Activated T-helper 2 cell treated with anti-CD3 and anti-CD28 coated beads, Interferon-gamma antibody, Interleukin-2, Interleukin-4, amounts not matched to agents 10 μg/mL and 5 μg/mL and 100 μg/mL, durations not matched to agents 14 hours and 24 hours and 36 hours (primary cell): ENCODE data around the gene ITPR2. TPM values are rescaled to one million over a fixed set of nuclear protein-coding genes. Genes with fewer than 3 reads are reported as not detected.

Experiments
- DNase-seq: peaks from one replicate; pipeline ENCODE4 v3.0.0; 2021; ENCODE audit warnings: low spot score
- H3K27ac Mint-ChIP-seq: one replicate; pipeline ENCODE4 v1.8.0; 2021; ENCODE audit warnings: mixed read lengths
- H3K27me3 Mint-ChIP-seq: one replicate; pipeline ENCODE4 v1.8.0; 2021; ENCODE audit warnings: low read depth, mixed read lengths
- H3K36me3 Mint-ChIP-seq: one replicate; pipeline ENCODE4 v1.8.0; 2021; ENCODE audit warnings: low read depth, mixed read lengths
- H3K4me1 Mint-ChIP-seq: one replicate; pipeline ENCODE4 v1.8.0; 2021; ENCODE audit warnings: low read depth, mixed read lengths
- H3K4me3 Mint-ChIP-seq: one replicate; pipeline ENCODE4 v1.8.0; 2021; ENCODE audit warnings: low read depth, mild to moderate bottlenecking, moderate library complexity, mixed read lengths
- H3K9me3 Mint-ChIP-seq: one replicate; pipeline ENCODE4 v1.8.0; 2021; ENCODE audit warnings: mixed read lengths
- intact Hi-C: fragments of 100-400 bp; cut with micrococcal nuclease; formaldehyde crosslinking; loops from one replicate; pipeline ENCODE4 v1.15.1; 2023
- total RNA-seq: library from RNA; stranded (reverse); gene quantifications from 2 replicates; pipeline ENCODE4 v1.2.3, GENCODE V29; 2022

Gene ITPR2
- total RNA-seq, 1 donor from 2014 or later: 49.3 TPM

DNA sequence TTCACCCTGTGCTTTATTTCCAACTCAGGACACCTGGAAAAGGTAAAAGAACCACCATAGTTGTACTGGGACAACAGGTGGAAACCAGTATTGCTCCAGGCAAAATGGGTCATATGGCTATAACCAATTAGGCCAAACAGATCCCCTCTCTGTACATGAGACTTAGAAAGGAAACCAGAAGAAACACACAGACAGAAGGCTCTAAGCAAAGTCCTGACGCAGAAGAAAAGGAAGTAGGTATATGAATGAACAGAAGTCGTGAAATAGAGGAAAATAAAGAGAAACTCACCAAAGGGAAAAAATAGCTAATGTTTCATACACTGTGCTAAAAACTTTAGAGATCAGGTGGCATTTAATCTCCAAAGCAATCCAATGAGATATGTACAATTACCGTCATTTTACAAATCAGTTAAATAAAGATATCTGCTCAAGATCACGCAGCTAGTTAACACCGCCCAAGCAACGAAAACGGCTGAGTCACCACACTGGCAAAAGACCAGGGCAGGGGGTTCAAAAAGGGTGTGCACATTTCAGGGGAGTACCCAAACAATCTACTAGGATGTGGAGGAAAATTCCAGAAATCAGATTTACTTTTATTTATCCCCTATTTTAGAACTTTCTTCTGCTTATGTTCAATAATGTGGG is 82.3 kb downstream of the ITPR2 start:
- no peak for DNase-seq
- intact Hi-C loops: no loop called here
- peaks cover 24% of the 10 kb centered on the region for H3K36me3 Mint-ChIP-seq
- peaks cover 19% of the 10 kb centered on the region for H3K9me3 Mint-ChIP-seq
- peak overlapping the region; percentile 0 for H3K4me3 Mint-ChIP-seq
- no peaks in the 10 kb centered on the region for H3K27me3 Mint-ChIP-seq
- H3K4me1 Mint-ChIP-seq: peaks cover 54% of the 10 kb centered on the region
- peak overlapping the region; percentile 53 for H3K27ac Mint-ChIP-seq

DNA sequence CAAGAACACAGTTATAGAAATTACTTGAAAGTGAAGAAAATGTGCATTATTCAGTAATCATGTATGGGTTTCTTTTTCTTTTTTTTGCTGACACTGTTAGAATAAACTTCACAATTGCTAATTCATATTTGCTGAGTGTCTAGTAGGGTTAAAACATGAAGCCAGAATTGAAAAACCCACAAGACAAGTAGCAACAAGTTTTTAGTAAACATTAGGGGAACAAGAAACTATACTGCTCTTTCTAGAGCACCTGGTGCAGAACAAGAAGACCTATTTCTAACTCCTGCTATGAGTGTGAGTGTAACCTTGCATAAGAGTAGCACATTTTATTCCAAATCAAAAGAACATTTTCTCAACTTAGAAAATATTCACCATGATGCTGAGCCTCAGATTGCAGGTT is 83.2 kb downstream of the ITPR2 start:
- intact Hi-C loops: loop anchor here (2.0 to 5.0 kb wide), 7 partner anchors 118 to 583 kb away; partner anchors contain the start of genes BMAL2, FGFR1OP2, INTS13 and TM7SF3
- peaks cover 24% of the 10 kb centered on the region for H3K36me3 Mint-ChIP-seq
- peaks cover 17% of the 10 kb centered on the region for H3K9me3 Mint-ChIP-seq
- no peak for DNase-seq
- H3K4me3 Mint-ChIP-seq: no peak overlapping the region
- H3K4me1 Mint-ChIP-seq: peaks cover 54% of the 10 kb centered on the region
- H3K27me3 Mint-ChIP-seq: no peaks in the 10 kb centered on the region
- peak overlapping the region; percentile 39 for H3K27ac Mint-ChIP-seq

DNA sequence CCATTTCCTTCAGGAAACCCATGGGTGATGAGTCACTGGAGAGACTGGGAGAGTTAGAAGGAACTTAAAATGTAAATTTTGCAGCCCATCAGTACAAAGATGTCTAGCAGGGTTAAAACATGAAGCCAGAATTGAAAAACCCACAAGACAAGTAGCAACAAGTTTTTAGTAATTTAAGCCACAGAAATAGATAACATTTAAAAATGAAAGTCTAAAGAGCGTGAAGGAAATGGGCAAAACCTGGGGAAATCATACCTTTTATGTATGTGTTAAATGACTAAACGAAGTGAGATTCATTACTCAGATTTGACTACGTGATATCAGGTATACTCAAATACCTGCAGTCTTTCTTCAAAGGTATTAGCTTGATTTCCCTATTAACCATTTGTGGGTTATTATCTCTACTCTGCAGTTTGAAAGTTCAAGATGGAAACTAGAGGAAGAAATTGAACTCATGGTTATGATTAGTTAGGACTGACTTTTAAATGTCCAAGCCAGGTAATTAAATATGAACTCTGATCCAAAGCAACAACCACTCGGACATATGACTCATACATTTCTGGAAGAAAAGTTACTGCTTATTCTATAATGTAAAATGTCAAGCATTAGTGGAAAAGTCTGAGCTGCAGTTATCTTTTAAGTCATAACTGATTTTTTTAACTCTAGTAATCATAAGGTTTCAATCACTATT is 84.1 kb downstream of the ITPR2 start:
- DNase-seq: no peak
- peaks cover 10% of the 10 kb centered on the region for H3K9me3 Mint-ChIP-seq
- intact Hi-C loops: loop anchor here (1.0 to 5.0 kb wide), 9 partner anchors 21 to 583 kb away; partner anchors contain the start of genes BMAL2, FGFR1OP2, INTS13 and TM7SF3
- H3K36me3 Mint-ChIP-seq: peaks cover 20% of the 10 kb centered on the region
- peaks cover 57% of the 10 kb centered on the region for H3K4me1 Mint-ChIP-seq
- H3K4me3 Mint-ChIP-seq: peak overlapping the region; percentile 42
- peak overlapping the region; percentile 65 for H3K27ac Mint-ChIP-seq
- no peaks in the 10 kb centered on the region for H3K27me3 Mint-ChIP-seq

DNA sequence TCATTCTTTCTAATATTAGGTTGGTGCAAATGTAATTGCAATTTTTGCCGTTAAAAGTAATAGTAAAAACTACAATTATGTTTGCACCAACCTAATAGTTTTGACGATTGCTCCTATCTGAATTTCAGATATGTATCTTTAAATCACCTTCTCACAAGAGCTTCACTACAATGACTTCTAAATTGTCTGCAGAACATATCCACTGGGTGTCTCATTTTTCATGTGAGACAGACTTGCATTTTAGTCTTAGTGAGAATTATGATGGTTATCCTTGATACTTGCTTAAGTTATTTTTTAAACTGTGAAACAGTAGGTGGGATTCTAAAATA is 84.6 kb downstream of the ITPR2 start:
- peak overlapping the region; percentile 42 for H3K4me3 Mint-ChIP-seq
- no peaks in the 10 kb centered on the region for H3K27me3 Mint-ChIP-seq
- H3K36me3 Mint-ChIP-seq: peaks cover 15% of the 10 kb centered on the region
- intact Hi-C loops: loop anchor here (1.0 to 5.0 kb wide), 9 partner anchors 20 to 584 kb away; partner anchors contain the start of genes BMAL2, FGFR1OP2, INTS13 and TM7SF3
- no peak for DNase-seq
- peak overlapping the region; percentile 65 for H3K27ac Mint-ChIP-seq
- H3K9me3 Mint-ChIP-seq: peaks cover 5% of the 10 kb centered on the region
- peaks cover 58% of the 10 kb centered on the region for H3K4me1 Mint-ChIP-seq

DNA sequence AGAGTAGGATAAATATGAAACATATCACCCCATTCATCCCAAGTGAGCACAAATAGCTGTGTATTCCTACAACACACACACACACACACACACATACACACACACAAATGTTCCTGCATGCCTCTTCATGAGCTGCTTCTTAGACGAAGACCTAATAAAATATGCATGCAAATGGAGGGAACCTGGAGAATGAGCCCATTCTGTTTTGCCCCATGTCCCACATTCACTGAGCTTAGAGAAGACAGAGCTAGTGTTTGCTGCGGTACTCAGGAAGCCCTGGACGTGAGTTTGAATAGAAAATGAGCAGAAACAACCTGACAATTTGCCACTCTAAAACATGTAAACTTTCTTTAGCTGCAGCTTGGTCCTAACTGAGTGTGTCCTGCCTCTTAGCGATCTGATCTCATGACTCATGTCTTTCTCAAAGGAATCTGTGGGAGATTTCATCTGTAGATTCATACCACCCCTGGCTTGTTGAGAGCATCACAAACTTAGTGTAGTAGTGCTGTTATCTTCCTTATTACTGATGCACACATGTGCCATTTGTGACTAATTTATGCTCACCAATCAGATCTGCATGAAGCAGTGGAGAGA is 86.8 kb downstream of the ITPR2 start:
- Mint-ChIP-seq H3K4me3 (peak overlapping the region; percentile 18), H3K27ac (peak overlapping the region; percentile 28)
- no peak for DNase-seq

DNA sequence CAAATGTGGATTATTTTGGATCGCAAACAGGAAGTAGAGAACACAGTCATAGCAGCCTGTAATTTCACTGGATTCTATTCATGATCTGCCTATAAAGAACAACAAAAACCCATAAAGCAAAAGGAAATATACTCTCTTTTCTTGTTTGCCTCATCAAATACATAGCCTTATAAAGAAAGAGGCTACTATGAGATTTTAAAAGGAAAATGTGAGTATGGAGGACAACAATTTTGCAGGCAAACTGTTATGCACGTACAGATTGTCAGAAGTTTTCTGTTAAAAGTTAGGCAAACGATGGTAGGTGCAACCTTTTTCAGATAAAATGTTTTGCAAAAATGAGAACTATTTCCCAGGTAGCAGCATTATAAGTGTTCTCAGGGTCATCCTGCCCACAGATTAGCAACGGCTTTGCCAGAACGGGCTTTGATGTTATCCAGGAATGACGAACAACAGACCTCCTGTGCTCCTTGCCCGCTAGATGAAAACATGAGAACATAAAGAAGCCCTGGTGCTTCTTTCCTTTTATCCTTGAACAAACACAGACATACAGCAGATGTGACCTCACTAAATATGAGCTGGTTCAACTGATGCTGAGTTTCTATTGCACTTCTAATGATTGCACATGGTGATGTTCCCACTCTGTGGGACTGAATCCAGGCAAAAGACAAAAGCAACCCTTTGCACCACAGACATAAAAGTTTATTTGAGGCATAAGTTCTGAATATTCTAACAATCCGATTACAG is 88.1 kb downstream of the ITPR2 start:
- peaks cover 5% of the 10 kb centered on the region for H3K9me3 Mint-ChIP-seq
- peaks cover 15% of the 10 kb centered on the region for H3K36me3 Mint-ChIP-seq
- H3K27ac Mint-ChIP-seq: no peak overlapping the region
- peaks cover 48% of the 10 kb centered on the region for H3K4me1 Mint-ChIP-seq
- H3K27me3 Mint-ChIP-seq: no peaks in the 10 kb centered on the region
- no peak for DNase-seq
- intact Hi-C loops: loop anchor here (5.0 kb wide), 5 partner anchors 122 to 587 kb away; partner anchors contain the start of genes BMAL2, FGFR1OP2, INTS13 and TM7SF3
- H3K4me3 Mint-ChIP-seq: no peak overlapping the region

More for the DNA sequence above, 86.8 kb downstream of the ITPR2 start:
- Mint-ChIP-seq H3K27me3 (no peaks in the 10 kb centered on the region), H3K9me3 (no peaks in the 10 kb centered on the region), H3K4me1 (peaks cover 60% of the 10 kb centered on the region), H3K36me3 (peaks cover 13% of the 10 kb centered on the region)
- intact Hi-C loops: loop anchor here (5.0 kb wide), 5 partner anchors 121 to 586 kb away; partner anchors contain the start of genes BMAL2, FGFR1OP2, INTS13 and TM7SF3

DNA sequence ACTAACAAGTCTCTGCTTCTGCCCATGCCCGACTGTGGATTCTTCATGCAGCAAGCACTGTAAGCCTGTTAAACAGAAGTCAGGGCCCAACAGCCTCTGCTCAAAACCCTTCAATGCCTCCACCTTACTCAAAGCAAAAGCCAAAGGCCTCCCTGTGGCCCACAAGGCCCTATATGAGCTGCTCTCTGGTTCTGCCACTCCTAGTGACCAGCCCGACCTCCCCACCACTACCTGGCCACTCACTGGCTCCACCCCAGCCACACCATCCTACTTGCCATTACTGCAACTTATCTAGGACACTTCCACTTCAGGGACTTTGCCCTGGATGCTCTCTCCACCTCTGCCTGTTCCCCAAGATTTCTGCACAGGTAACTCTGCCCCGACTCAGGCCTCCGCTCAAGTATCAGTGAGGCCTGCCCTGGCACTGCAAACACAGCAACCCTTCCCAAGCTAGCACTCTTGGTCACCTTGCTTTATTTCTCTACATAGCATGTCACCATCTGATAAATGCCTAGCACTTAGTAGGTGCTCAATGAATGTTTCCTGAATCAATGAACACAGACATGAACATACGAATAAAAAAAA is 88.9 kb downstream of the ITPR2 start:
- no peak overlapping the region for H3K4me3 Mint-ChIP-seq
- H3K27ac Mint-ChIP-seq: no peak overlapping the region
- intact Hi-C loops: no loop called here
- peaks cover 19% of the 10 kb centered on the region for H3K36me3 Mint-ChIP-seq
- peaks cover 11% of the 10 kb centered on the region for H3K9me3 Mint-ChIP-seq
- H3K4me1 Mint-ChIP-seq: peaks cover 44% of the 10 kb centered on the region
- DNase-seq: no peak
- no peaks in the 10 kb centered on the region for H3K27me3 Mint-ChIP-seq

DNA sequence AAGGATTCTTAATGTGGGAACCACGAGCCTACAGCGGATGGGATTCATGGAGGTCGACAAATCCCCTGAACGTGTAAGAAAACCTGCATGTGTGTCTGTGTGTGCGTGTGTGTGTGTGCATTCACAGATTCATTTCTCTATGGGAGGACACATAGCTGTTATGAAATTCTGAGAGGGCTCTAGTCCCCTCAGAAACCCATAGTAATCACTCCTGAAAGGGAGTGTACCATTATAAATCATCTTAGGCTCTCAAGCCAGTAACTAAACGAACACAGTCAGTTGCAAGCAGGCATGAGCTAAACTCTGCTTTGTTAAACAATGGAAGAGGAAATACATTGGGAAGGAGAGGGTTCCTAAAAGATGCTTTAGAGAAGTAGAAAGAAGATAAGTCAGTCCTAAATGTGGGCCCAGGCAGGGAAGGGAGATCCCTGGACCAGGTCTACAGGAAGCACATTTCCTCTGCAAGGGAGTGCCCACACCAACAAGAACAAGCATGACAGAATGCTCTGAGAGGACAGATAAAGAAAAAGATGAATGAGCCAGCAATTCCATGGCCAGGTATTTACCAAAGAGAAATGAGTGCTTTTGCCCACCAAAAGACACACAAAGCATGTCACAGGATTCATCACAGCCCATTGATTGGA is 91.3 kb downstream of the ITPR2 start:
- H3K9me3 Mint-ChIP-seq: peaks cover 23% of the 10 kb centered on the region
- H3K4me1 Mint-ChIP-seq: peaks cover 21% of the 10 kb centered on the region
- intact Hi-C loops: no loop called here
- peaks cover 38% of the 10 kb centered on the region for H3K36me3 Mint-ChIP-seq
- H3K27ac Mint-ChIP-seq: no peak overlapping the region
- H3K27me3 Mint-ChIP-seq: no peaks in the 10 kb centered on the region
- no peak for DNase-seq
- no peak overlapping the region for H3K4me3 Mint-ChIP-seq

DNA sequence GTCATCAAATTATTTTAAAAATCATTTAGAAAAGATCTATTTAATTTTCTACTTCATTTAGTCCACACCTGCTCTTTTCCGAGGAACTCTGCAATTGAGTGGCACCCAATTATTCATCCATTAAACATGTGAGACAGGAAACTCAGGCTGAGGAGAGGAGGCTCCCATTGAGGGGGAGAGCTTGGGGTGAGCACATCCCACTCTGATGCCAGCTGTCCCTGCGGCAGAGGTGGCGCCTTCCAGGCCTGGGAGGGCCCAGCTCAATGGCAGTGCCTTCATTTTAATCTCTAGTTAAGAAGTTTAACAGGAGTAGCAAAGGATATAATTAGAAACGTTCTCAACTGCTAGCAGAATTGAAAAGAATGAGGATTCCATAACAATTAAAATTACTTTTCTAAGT is 92.0 kb downstream of the ITPR2 start:
- Mint-ChIP-seq H3K27ac (no peak overlapping the region), H3K9me3 (peaks cover 23% of the 10 kb centered on the region)

DNA sequence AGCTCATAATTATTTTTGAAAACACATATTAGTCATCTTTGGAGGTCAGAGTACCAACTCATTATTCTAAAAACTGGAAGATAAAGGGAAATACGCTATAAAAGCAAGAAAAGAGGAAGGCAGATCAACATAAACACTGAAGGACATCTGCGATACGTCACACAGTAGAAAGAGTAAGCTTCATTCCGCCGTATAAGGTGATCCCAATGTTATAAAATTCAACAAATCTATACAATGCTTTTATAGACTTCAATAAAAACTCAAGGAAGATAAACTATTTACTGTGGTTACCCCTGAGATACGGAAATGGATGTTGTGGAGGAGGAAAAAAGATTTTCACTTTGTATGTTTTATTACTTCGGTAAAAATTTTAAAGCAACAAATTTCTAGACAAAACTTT is 92.6 kb downstream of the ITPR2 start:
- Mint-ChIP-seq H3K27me3 (no peaks in the 10 kb centered on the region), H3K36me3 (peaks cover 43% of the 10 kb centered on the region), H3K4me3 (no peak overlapping the region), H3K9me3 (peaks cover 23% of the 10 kb centered on the region), H3K4me1 (peaks cover 17% of the 10 kb centered on the region), H3K27ac (no peak overlapping the region)
- DNase-seq: no peak
- intact Hi-C loops: no loop called here

More for the DNA sequence above, 92.0 kb downstream of the ITPR2 start:
- Mint-ChIP-seq H3K27me3 (no peaks in the 10 kb centered on the region), H3K4me3 (no peak overlapping the region), H3K36me3 (peaks cover 42% of the 10 kb centered on the region), H3K4me1 (peaks cover 15% of the 10 kb centered on the region)
- no peak for DNase-seq
- intact Hi-C loops: no loop called here

DNA sequence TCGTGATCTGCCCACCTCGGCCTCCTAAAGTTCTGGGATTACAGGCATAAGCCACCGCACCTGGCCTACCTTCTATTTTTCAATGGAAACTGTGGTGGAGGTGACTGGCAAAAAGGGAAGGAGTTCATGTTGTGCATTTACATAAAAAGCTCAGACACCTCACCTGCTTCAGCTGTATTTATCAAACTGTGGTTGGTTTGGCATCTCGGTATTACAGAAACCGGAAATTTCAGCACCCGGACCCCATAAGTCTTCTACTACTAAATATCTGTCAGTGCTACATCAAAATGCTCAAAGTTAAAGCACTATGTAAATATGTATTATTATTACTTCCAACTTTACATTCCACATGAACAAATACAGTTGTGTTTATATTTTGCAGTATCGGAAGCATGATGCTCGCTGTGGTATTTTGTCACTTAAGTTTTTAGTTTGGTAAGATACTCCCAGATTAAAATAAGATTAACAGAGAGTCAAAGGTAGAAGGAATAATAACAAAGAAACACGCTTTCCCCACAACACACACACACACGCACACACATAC is 95.4 kb downstream of the ITPR2 start:
- H3K27me3 Mint-ChIP-seq: no peaks in the 10 kb centered on the region
- no peak overlapping the region for H3K27ac Mint-ChIP-seq
- H3K9me3 Mint-ChIP-seq: peaks cover 23% of the 10 kb centered on the region
- intact Hi-C loops: no loop called here
- DNase-seq: no peak
- H3K36me3 Mint-ChIP-seq: peaks cover 43% of the 10 kb centered on the region
- no peak overlapping the region for H3K4me3 Mint-ChIP-seq
- peaks cover 22% of the 10 kb centered on the region for H3K4me1 Mint-ChIP-seq
